Hematopoietic multipotent progenitor cell treated with erythropoietin and hydrocortisone succinate and interleukin-3 and kit ligand, for 8 days (in vitro differentiated cells): ENCODE measurements around the gene CADM4.
A peak's percentile ranks its signal among the peaks of the same experiment; 100 is the strongest.

Experiments used
- DNase-seq: peaks from one replicate; pipeline ENCODE4 v3.0.0-alpha.2; 2015

CADM4 gene

DNA sequence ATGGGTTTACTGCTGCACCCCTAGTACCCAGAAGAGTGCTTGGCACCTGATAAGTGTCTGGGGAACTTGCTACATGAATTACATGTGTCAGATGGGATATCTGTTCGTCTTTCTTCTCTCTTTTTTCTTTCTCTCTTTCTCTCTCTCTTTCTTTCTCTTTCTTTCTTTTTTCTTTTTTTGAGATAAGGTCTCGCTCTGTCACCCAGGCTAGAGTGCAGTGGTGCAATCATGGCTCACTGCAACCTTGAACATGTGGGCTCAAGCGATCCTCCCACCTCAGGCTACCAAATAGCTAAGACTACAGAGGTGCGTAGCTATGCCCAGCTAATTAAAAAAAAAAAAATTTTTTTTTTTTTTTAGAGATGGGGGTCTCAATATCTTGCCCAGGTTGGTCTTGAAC lies 6.1 kb downstream of the CADM4 start:
- DNase-seq = no peak

DNA sequence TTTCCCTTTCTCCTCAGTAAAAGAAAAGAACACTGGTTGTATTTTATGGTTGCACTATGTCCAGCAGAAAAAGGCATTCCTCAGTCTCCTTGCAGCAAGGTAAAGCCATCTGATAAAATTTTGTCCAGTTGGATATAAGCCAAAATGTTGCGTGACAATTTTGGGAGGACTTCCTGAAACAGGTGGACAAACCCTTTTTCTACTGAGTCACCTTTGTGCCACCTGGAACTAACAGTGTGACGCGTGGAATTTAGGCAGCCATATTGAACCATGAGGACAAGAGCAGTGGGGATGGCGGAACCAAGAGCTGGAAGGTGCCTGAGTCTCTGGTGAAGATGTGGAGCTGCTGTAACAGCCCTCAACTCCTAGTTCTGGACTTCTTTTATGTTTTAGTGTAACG lies 8.2 kb downstream of the CADM4 start:
- no peak for DNase-seq

DNA sequence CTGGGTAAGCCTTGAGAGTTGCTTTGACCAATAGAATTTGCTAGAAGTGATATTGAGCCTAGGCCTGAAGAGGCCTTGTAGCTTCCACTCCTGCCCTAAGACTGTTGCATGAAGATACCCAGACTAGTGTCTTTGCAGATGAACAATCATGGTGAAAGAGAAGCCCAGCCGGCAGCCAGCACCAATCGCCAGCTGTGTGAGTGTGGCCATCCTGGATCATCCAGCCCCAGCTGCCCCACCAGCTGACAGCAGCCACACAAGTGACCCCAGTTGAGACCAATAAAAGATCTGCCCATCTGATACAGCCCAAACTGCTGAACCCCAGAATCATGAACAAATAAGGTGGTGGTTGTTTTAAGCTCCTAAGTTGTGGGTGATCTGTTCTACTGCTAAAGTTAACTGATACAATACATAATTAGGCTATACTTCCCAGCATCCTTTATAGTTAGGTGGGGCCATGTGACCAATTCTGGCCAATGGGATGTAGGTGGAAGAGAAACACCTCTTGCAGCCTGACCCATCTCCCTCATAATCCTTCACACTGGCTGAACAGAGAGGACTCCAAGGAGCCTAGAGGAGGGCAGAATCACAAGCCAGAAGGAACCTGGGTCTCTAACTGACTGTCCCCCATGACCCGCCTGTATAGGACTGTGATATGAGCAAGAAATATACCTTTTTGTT lies 10.9 kb downstream of the CADM4 start:
- no peak for DNase-seq

DNA sequence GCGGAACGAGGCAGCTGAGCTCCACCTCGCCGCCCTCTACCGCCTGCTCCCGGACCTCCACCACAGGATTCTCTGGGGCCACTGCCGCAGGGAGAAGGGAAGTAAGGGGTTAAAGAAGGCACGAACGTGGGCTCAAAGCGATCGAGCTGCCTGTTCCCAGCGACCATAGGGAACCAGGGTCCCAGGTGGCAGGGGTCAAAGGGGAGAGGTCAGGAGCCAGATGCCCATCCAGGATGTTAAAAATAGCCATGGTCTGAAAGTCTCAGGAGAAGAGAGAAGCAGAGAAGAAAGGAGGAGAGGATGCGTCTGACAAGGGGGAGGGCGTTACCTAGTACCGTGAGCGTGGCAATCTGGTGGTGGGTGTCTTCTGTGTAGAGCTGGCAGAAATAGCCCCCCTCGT lies 12.8 kb downstream of the CADM4 start:
- no peak for DNase-seq

DNA sequence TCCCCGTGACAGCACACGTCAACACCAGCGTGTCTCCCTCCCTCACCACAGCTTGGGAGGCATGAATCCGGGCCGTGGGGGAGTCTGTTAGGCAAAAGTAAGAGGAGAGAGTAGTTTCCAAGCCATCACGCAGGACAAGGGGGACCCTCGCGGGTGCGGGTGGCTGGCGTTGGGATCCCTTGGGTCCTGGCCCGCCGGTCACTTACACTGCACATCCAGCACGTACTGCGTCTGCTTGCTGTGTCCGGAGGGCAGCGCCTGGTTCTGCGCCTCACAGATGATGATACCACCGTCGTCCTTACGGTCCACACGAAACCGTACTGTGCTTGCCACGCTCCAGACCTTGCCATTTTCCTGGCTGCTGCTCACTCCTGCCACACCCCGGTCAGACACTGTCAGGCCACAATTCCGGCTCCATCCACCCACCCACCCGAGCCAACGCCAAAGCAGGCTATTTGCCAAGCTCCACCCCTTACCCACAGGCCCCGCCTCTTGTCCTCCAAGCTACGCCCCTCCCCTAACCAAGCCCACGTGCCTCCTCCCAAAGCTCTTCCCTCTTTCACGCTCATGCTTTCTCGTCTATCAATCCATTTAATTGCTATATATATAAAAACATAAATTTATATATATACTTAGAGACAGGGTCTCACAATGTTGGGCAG lies 13.6 kb downstream of the CADM4 start:
- DNase-seq = peak; percentile 68

DNA sequence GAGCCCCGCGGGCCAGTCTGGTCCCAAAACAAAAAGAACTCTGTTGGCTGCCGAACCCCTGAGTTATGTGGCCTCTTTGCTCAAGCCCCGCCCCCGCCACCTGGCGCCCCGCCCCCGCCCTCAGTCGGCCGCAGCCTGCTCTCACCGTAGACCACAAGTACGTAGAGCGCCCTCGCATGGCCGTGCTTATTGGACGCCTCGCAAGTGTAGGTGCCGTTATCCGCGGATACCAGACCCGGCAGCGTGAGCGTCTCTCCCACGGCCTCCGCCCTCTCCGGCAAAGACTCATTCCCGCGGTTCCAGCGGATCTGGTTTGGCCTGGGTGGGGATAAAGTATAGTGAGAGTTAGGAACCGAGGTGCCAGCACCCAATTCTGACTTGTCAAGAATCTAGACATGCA lies 14.7 kb downstream of the CADM4 start:
- peak; percentile 92 for DNase-seq

DNA sequence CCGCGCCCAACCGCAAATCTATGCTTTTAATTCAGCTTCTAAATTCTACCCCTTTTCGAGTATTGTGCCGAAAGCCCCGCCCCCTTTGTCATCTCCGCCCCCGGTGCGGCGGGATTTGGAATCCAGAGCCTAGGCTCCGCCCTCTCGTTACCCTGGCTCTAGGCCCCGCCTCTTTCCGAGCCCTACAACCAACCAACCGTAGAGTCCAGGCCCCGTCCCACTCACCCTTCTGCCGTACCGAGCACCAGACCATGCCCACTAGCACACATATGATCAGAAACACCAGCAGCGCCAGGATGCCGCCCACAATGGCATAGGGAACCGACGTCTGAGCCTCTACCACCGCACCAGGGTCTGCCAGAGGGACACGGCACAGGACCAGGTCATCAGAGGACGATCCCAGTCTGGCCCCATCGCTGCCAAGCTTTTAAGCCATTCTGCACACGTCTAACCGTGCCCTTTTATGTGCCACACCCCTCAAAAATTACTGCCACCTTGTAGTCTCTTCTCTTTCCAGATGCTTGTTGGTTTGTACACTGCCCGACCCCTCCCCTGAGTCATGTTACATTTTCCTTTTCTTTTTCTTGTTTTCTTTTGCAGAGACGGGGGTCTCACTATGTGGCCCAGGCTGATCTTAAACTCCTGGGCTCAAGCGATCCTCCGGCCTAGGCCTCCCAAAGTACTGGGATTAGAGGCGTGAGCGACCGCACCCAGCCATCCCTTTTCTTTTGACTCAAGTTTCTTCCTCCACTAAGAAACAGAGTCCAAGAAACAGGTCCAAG lies 15.6 kb downstream of the CADM4 start:
- DNase-seq = peak; percentile 41

DNA sequence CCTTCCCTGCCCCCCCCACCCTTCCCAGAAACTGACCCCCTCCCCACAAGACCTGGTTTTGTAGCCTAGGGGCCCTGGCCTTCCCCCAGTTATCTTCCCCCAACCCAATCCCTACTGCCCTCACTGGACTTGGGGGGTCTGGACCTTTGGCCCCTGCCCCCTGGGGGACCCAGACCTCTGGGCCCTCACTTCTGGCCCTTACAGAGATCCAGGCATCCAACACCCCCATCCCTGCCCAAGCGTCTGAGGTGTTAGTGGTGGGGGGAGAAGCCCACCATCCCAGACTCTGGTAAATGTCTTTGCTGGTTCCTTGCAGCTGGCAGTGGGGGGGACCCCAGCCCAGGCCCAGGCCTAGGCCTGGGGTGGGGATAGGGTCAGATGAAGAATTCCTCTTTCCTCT lies 16.7 kb downstream of the CADM4 start:
- no peak for DNase-seq

DNA sequence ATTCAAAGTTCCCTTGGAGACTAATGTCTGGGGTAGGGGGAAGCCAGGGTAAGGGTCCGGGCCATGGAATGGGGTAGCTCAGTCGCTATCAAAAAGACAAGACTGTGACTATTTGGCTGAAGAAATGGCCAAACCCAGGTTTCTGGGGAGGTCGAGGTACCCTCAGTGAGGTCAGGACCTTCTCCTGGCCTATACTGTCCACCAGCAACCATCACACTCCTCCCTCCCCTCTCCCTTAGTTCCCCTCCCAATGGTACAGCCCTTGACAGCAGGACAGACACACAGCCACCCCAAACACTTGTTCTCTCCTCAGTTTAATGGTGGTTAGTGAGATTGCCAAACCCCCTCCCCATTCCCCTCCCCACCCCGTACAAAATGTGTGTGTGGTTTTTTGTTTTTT lies 17.6 kb downstream of the CADM4 start:
- DNase-seq = no peak

DNA sequence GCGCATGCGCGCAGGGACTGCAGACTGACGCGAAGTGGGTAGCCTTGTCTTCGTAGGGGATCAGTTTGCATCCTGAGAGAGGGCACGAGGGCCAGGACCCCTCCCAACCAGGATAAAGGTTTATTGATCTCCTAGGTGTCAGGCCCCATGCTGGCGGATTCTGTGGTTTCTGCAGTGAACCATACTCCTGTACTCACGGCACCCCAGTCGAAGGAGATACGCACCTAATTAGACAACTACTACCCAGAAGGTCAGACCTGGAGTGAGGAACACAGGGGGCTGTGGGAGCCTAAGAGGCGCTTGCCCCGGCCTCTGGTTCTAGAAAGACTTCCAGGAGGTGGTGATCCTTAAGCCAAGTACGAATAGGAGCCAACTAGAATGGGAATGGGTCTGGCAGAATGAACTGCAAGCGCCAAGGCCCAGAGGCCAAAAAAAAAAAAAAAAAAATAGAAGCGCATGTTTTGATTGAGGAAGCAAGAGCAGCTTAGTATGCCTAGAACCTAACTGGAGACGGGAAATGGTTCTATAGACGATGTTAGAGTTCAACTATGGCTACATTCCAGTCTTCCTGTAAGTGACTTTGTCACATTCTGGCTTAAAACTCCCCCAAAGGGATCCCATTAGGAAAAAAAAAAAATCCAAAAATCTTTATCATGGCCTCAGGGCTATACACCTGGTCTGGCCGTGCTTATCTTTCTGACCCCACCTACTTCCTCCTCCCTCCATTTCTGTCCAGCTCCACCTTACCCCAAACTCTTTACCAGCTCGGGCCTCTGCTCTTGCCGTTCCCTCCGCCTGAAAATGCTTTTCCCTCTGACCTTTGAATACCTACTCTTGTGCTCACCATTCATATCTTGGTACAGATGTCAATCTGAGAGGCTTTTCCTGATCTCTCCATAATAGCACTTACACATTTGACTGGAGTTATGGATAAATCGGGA lies 19.3 kb downstream of the CADM4 start:
- DNase-seq = no peak

DNA sequence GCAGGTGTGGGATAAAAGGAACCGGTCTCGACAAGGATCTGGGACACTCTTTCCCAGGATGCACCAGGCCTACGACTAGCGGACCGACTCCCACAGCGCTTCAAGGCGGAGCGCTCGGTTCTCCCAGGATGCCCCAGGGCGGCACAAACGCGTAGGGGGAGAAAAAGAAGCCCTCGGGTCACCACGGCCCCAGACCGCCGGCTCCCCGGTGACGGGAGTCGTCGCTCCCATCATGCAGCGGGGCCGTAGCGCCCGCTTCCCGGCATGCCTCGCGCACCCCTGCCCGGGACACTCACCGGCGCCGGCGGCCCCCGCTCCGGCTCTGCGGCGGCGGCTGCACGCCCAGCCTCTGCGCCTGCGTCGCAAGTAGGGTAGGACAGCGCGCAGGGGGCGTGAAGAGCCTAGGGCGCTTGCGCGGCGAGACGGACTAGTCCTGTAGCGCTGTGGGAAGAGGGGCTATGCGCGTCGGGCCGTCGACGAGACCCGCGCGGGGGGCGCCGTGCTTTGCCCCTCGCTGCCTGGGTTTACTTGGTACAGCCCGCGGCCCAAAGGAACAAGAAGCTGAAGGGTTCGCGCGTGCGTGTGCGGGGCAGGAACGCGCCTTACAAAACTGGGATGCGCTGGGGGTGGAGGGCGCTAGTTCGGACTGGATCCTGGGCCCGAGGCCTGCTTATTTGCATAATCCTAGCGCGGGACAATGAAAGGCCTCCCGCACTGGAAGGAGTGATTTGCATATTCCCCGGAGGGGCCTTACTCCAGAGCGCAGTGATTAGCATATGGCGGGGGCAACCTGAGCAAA lies 20.2 kb downstream of the CADM4 start, which contains the start of gene ZNF428:
Gene ZNF428, minus strand, starts transcription at position 368 of the 799 bp plus-strand sequence. CDS start 5,325 bp downstream, outside the sequence.
- DNase-seq = peak; percentile 93

DNA sequence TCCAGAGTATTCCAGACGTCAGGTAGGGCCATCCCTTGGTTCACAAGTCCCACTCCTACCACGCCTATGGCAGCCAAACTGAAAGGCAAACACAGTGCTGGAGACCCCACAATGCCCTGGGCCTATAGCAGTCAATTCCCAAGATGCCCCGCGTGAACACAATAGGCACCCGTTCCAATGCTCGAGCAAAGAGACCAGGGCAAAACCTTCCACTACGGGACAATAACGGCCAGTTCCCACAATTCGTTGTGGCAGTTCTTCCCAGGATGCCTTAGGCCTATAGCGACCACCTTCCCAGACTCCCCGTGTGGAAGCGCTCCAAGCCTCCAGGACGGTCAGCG lies 20.8 kb downstream of the CADM4 start:
- DNase-seq = peak; percentile 89

DNA sequence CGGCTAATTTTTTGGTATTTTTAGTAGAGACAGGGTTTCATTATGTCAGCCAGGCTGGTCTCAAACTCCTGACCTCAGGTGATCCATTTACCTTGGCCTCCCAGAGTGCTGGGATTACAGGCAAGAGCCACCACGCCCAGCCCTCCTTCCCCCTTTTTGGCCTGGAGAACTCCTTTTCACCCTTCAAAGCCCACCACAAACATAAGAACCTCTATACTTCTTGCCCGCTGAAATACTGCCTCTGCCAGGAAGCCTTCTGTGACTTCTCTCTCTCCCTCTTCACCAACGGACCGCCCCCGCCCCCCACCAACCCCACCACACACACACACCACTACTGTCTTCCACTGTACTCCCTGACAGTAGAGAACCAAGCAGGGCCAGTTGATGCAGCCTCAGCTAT lies 22.7 kb downstream of the CADM4 start:
- DNase-seq = no peak

DNA sequence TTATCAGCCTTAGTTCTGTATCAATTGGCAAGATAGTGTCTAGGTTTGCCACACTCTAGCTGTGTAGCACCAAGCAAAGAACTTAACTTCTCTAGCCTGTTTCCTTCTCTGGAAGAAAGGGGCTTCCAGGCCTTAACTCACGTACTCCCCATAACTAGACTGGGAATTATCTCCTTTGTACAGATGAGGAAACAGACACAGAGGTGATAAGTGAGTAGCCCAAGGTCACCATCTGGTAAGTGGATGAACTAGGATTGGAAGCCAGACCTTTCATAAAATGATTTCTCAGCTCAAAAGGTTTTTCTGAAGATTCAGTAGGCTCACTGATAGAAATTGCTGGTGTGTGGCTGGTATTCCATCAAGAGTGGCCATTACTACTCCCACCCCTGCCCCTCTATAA lies 23.3 kb downstream of the CADM4 start:
- peak; percentile 25 for DNase-seq

DNA sequence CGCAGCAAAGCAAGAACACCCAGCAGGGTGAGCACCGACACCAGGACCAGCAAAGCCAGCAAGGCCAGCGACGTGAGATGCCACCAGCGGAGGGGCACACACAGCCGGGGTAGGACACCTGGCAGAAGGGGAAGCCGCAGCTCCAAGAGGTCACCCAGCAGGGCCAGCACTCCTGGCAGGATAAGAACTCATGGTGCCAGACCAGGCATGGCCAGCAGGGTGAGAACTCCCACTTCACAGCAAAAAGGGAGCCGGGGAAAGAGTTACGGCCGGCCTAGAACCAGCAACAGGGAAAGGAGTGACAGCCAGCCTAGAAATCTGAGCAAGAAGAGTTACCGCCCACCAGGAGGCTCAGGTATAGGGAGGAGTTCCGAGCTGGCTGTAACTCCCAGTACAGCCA lies 27.3 kb downstream of the CADM4 start:
- no peak for DNase-seq

DNA sequence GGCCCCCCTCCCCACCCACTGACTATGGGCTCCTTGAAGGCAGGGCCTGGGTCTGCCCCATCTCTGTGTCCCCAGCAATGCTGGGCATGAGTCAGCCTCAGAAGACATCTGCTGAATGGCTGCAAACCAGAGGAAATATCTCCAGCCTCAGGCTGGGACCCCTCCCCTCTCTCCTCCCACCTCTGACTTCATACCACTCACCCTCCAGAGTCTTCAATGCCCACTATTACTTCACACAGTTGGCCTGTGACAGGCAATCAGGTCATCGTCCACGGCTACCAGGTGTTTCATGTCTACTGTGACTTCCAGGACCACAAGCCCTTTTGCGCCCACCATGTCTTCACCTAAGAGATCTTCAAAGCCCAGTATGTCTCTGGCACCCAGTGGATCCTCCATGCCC lies 27.9 kb downstream of the CADM4 start, which contains the start of gene SRRM5:
Gene SRRM5, plus strand, starts transcription at position 301 of the 400 bp plus-strand sequence. Its CDS starts 34 bp downstream, at position 335.
- no peak for DNase-seq

DNA sequence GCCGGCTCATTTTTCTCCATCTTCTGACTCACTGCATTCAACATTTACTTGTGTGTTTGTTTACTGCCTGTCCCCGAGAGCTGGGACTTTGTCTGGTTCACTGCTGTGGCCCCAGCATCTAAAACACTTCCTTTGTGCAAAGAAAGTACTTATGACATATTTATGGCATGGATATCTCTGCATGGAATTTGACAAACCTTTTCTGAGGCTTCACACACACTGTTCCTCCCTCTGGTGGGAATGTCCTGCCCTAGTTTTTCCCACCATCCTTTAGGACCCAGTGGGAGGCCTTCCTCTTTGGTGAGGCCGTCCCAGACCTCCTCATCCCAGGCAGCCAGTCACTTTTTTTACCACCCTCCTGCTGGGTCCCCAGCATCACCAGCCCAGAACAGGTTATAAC lies 29.2 kb downstream of the CADM4 start:
- DNase-seq = no peak

DNA sequence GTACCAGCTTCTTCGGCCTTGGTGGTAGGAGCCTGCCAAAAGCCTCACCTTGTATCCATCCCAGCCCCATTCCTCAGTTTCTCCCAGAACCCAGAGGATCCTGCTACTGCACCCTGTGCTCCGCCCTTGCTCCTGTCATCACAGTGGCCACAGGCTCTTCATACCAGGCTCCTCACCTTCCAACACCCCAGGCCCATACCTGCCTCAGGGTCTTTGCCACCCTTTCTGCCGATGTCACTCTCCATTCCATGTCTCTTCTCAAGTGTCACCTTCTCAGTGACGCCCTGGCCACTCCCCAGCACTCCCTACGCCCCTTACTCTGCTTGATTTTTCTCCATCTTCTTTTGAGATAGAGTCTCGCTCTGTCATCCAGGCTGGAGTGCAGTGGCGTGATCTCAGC lies 29.8 kb downstream of the CADM4 start:
- no peak for DNase-seq

DNA sequence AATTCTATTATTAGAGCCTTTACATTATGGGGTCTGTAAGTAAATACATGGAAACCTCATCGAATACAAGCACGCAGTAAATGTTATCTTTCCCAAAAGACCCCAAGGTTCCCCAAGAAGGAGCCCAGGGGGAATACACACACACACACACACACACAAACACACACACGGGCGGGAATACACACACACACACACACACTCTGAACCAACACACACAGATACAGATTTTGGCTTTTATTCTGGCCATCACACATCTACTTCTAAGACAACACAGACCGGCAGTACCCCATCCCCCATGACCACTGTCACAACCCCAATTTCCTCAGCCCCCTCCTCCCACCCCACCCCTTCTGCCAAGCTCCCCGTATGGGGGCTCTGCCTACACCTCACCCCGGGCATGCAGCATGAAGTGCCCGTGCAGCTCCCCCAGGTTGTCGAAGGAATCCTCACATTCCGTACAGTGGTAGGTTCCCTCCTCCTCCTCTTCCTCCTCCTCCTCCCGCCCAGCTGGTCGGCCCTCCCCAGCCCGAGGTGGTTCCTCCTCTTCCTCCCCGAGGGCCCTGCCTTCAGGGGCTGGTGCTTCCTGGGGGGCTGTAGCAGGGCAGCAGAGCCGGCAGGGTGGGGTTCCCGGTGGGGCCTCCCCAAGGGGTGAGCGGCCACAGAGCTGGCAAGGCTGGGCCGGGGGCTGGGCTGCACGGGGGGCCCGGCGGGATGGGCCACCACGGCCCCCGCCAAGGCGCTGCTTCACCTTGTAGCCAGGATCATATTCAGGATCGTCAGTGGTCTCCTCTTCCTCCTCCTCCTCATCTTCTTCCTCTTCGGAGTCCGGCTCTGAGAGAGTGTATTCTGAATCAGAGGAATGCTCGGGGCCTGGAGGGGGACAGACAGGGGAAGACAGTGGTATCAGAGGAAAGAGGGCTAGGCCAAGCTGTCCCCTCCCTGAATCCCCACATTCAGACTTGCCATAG lies 32.1 kb downstream of the CADM4 start:
- no peak for DNase-seq

DNA sequence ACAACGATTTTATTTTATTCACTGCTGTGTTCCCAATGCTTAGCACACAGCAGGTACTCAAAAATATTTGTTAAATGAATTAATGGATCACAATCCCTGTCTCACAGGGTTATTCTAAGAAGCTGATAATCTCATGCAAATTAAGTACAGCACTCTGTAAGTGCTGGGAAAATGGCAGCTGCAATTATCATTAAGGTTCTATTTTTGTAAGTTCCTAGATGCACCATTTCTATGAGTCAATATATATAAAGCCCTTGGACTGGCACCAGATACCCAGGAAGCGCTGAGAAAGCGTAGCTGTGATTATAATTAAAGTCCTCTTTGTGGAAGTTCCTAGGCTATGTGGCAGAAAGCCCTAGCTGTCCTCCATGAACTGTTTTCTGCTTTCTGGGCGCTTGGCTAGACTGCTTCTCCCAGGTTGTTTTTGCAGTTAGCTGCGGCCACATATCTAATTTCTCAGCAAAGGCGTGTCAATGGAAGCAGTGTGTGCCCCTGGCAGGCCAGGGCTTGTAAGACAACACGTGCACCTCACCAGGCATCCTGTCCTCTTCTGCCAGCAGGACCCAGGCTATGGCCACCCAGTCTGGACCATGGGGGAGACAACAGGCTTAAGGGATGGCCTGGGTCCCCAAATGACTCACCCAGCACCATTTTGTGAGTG lies 33.0 kb downstream of the CADM4 start:
- no peak for DNase-seq
